ENCODE data around the gene RFC1. TPM values are rescaled to one million over a fixed set of nuclear protein-coding genes. Genes with fewer than 3 reads are reported as not detected.

The RFC1 gene
- polyA plus RNA-seq, 1 donor from 2014 or later: 20.7 TPM

DNA sequence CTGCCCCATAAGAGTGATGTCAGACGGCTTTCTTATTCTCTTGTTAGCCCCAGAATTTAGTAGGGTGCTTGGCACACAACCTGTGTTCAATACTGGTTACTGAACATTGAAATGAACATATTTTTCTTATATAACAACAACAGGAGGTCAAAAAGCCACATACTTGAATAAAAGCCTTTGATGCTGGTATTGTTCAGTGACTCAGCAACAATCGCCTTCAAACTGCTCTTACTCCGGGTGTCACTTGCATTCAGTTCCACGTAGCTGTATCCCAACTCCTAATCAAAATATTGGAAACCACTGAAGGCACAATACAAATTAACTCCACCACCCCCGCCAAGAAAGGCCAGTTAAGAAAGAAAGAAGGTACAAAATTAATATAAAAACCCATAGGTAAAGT lies 61.5 kb downstream of the RFC1 start:
- no peak for TF ChIP-seq RAD21 (conservative IDR thresholded peaks at IDR 0.05)
- no peak for TF ChIP-seq EZH2 (IDR thresholded peaks at IDR 0.05; ENCODE audit: borderline replicate concordance, insufficient read depth, low read length, poor library complexity, severe bottlenecking)
- TF ChIP-seq POLR2AphosphoS5 (IDR thresholded peaks at IDR 0.05): no peak
- TF ChIP-seq, protein P1, sequence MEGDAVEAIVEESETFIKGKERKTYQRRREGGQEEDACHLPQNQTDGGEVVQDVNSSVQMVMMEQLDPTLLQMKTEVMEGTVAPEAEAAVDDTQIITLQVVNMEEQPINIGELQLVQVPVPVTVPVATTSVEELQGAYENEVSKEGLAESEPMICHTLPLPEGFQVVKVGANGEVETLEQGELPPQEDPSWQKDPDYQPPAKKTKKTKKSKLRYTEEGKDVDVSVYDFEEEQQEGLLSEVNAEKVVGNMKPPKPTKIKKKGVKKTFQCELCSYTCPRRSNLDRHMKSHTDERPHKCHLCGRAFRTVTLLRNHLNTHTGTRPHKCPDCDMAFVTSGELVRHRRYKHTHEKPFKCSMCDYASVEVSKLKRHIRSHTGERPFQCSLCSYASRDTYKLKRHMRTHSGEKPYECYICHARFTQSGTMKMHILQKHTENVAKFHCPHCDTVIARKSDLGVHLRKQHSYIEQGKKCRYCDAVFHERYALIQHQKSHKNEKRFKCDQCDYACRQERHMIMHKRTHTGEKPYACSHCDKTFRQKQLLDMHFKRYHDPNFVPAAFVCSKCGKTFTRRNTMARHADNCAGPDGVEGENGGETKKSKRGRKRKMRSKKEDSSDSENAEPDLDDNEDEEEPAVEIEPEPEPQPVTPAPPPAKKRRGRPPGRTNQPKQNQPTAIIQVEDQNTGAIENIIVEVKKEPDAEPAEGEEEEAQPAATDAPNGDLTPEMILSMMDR (IDR thresholded peaks at IDR 0.05; ENCODE audit: poor library complexity, severe bottlenecking): no peak
- no peak for TF ChIP-seq TAF1 (IDR thresholded peaks at IDR 0.05; ENCODE audit: low read depth)
- TF ChIP-seq EP300 (conservative IDR thresholded peaks at IDR 0.05; ENCODE audit: poor library complexity, severe bottlenecking): no peak
- TF ChIP-seq MXI1 (conservative IDR thresholded peaks at IDR 0.05; ENCODE audit: poor library complexity, severe bottlenecking): no peak
- H4K20me1 ChIP-seq (ENCODE audit: insufficient read depth): no peaks in the 10 kb centered on the region
- H2AFZ ChIP-seq (ENCODE audit: low read depth, low read length): no peak overlapping the region
- H3K4me3 ChIP-seq (ENCODE audit: low read length): no peak overlapping the region
- H3K27ac ChIP-seq (ENCODE audit: low read length): no peak overlapping the region
- H3F3A ChIP-seq (ENCODE audit: insufficient read depth, low read length, poor library complexity, severe bottlenecking): no peaks in the 10 kb centered on the region
- no peaks in the 10 kb centered on the region for H3K79me2 ChIP-seq (replicated peaks; ENCODE audit: insufficient read depth, low read length)
- H3K9me3 ChIP-seq (ENCODE audit: low read length): no peaks in the 10 kb centered on the region
- H3K4me2 ChIP-seq (ENCODE audit: low read length): no peak overlapping the region
- H3K27me3 ChIP-seq (ENCODE audit: insufficient read depth, low read depth, low read length): no peaks in the 10 kb centered on the region
- H3K9me2 ChIP-seq (ENCODE audit: insufficient read depth, low read length): no peaks in the 10 kb centered on the region
- no peaks in the 10 kb centered on the region for H3K36me3 ChIP-seq (ENCODE audit: insufficient read depth, low read length)
- no peak overlapping the region for H3K9ac ChIP-seq (ENCODE audit: low read length)

DNA sequence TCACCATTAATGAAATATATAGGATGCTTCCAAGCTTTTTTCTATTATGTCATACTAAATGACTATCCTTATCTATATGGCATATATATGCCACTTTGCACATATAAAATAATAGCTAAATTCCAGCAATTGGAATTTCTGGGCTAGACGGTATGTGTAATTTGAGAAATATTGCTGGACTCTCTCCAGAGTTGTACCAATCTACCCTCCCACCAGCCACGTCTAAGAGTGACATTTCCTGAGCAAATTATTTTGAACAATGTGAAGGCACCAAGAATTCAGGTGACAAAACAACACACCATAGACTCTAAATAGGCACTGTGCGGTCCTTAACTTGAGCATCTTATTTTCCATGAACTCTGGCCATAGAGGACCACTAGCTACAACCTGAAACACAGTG lies 62.3 kb downstream of the RFC1 start:
- H2AFZ ChIP-seq (ENCODE audit: low read depth, low read length): no peak overlapping the region
- H3K9me2 ChIP-seq (ENCODE audit: insufficient read depth, low read length): no peaks in the 10 kb centered on the region
- H3K27me3 ChIP-seq (ENCODE audit: insufficient read depth, low read depth, low read length): no peaks in the 10 kb centered on the region
- H3F3A ChIP-seq (ENCODE audit: insufficient read depth, low read length, poor library complexity, severe bottlenecking): no peaks in the 10 kb centered on the region
- H3K9ac ChIP-seq (ENCODE audit: low read length): no peak overlapping the region
- H3K36me3 ChIP-seq (ENCODE audit: insufficient read depth, low read length): no peaks in the 10 kb centered on the region
- no peaks in the 10 kb centered on the region for H3K79me2 ChIP-seq (replicated peaks; ENCODE audit: insufficient read depth, low read length)
- no peaks in the 10 kb centered on the region for H3K9me3 ChIP-seq (ENCODE audit: low read length)
- no peak overlapping the region for H3K4me2 ChIP-seq (ENCODE audit: low read length)
- no peak overlapping the region for H3K4me3 ChIP-seq (ENCODE audit: low read length)
- H3K27ac ChIP-seq (ENCODE audit: low read length): no peak overlapping the region
- no peaks in the 10 kb centered on the region for H4K20me1 ChIP-seq (ENCODE audit: insufficient read depth)
- TF ChIP-seq, protein P2, sequence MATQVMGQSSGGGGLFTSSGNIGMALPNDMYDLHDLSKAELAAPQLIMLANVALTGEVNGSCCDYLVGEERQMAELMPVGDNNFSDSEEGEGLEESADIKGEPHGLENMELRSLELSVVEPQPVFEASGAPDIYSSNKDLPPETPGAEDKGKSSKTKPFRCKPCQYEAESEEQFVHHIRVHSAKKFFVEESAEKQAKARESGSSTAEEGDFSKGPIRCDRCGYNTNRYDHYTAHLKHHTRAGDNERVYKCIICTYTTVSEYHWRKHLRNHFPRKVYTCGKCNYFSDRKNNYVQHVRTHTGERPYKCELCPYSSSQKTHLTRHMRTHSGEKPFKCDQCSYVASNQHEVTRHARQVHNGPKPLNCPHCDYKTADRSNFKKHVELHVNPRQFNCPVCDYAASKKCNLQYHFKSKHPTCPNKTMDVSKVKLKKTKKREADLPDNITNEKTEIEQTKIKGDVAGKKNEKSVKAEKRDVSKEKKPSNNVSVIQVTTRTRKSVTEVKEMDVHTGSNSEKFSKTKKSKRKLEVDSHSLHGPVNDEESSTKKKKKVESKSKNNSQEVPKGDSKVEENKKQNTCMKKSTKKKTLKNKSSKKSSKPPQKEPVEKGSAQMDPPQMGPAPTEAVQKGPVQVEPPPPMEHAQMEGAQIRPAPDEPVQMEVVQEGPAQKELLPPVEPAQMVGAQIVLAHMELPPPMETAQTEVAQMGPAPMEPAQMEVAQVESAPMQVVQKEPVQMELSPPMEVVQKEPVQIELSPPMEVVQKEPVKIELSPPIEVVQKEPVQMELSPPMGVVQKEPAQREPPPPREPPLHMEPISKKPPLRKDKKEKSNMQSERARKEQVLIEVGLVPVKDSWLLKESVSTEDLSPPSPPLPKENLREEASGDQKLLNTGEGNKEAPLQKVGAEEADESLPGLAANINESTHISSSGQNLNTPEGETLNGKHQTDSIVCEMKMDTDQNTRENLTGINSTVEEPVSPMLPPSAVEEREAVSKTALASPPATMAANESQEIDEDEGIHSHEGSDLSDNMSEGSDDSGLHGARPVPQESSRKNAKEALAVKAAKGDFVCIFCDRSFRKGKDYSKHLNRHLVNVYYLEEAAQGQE (IDR thresholded peaks at IDR 0.05; ENCODE audit: borderline replicate concordance): no peak
- no peak for TF ChIP-seq MXI1 (conservative IDR thresholded peaks at IDR 0.05; ENCODE audit: poor library complexity, severe bottlenecking)
- TF ChIP-seq RAD21 (conservative IDR thresholded peaks at IDR 0.05): no peak
- TF ChIP-seq, protein P1 (IDR thresholded peaks at IDR 0.05; ENCODE audit: poor library complexity, severe bottlenecking): no peak
- no peak for TF ChIP-seq EP300 (conservative IDR thresholded peaks at IDR 0.05; ENCODE audit: poor library complexity, severe bottlenecking)
- TF ChIP-seq EZH2 (IDR thresholded peaks at IDR 0.05; ENCODE audit: borderline replicate concordance, insufficient read depth, low read length, poor library complexity, severe bottlenecking): no peak
- no peak for TF ChIP-seq TAF1 (IDR thresholded peaks at IDR 0.05; ENCODE audit: low read depth)

All from neural cell (in vitro differentiated cells).